ENCODE measurements around the gene CLDN20.
A peak's percentile ranks its signal among the peaks of the same experiment; 100 is the strongest.

The CLDN20 gene

DNA sequence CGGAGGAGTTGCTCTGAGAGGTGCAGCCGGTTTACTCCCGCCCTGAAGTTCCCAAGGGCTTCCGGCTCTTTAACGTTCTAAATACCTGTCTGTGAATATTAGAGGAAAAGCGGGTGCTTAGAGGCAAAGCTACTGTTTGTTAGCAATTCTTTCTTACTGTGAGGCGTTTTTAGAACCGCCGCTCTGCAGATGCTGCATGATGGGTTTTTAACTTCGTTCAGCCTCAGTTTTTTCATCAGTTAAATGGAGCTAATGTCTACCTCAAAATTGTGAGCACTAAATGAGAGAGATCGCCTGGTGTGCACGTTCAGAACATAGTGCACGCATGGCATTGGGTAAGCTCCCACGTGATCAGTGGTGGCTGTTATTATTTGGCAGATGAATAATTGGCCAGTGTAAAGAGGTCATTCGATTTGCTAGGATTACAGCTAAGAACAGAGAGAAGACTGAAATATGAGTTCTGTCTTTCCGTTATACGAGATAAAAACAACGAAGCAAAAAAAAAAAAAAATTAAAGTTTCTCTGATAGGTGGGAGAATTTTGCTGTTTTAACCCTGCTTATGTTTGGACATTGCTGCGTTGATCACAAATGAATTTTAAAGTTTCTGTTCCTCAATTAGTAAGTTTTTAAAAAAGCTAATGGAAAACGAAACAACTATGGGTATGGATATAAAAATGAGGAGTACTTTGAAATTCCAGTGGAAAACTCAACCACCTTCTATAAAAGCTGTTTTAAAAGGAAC lies 51.1 kb downstream of the CLDN20 start (continued):
- TF ChIP-seq, protein P1, sequence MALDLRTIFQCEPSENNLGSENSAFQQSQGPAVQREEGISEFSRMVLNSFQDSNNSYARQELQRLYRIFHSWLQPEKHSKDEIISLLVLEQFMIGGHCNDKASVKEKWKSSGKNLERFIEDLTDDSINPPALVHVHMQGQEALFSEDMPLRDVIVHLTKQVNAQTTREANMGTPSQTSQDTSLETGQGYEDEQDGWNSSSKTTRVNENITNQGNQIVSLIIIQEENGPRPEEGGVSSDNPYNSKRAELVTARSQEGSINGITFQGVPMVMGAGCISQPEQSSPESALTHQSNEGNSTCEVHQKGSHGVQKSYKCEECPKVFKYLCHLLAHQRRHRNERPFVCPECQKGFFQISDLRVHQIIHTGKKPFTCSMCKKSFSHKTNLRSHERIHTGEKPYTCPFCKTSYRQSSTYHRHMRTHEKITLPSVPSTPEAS (tag by site-specific recombination; IDR thresholded peaks at IDR 0.05) = peak; percentile 27; the same call in 1 of the 2 replicates
- no peak for TF ChIP-seq ZNF423 (tag by site-specific recombination; IDR thresholded peaks at IDR 0.05)
- no peak for TF ChIP-seq ZNF785 (tag by site-specific recombination; IDR thresholded peaks at IDR 0.05)
- TF ChIP-seq, protein P2, sequence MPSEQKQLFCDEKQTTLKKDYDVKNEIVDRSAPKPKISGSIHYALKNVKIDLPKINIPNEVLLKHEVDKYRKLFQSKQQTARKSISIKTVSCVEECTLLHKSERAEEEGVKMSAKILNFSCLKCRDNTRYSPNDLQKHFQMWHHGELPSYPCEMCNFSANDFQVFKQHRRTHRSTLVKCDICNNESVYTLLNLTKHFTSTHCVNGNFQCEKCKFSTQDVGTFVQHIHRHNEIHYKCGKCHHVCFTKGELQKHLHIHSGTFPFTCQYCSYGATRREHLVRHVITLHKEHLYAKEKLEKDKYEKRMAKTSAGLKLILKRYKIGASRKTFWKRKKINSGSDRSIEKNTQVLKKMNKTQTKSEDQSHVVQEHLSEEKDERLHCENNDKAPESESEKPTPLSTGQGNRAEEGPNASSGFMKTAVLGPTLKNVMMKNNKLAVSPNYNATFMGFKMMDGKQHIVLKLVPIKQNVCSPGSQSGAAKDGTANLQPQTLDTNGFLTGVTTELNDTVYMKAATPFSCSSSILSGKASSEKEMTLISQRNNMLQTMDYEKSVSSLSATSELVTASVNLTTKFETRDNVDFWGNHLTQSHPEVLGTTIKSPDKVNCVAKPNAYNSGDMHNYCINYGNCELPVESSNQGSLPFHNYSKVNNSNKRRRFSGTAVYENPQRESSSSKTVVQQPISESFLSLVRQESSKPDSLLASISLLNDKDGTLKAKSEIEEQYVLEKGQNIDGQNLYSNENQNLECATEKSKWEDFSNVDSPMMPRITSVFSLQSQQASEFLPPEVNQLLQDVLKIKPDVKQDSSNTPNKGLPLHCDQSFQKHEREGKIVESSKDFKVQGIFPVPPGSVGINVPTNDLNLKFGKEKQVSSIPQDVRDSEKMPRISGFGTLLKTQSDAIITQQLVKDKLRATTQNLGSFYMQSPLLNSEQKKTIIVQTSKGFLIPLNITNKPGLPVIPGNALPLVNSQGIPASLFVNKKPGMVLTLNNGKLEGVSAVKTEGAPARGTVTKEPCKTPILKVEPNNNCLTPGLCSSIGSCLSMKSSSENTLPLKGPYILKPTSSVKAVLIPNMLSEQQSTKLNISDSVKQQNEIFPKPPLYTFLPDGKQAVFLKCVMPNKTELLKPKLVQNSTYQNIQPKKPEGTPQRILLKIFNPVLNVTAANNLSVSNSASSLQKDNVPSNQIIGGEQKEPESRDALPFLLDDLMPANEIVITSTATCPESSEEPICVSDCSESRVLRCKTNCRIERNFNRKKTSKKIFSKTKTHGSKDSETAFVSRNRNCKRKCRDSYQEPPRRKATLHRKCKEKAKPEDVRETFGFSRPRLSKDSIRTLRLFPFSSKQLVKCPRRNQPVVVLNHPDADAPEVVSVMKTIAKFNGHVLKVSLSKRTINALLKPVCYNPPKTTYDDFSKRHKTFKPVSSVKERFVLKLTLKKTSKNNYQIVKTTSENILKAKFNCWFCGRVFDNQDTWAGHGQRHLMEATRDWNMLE (tag by site-specific recombination; conservative IDR thresholded peaks at IDR 0.05; ENCODE audit: low read depth) = peak; percentile 37; the same call in 1 of the 2 replicates
- TF ChIP-seq WT1 (tag by site-specific recombination; IDR thresholded peaks at IDR 0.05) = peak; percentile 34; the same call in 1 of the 2 replicates
- no peak for TF ChIP-seq ZNF221 (tag by site-specific recombination; IDR thresholded peaks at IDR 0.05; ENCODE audit: borderline replicate concordance)
- no peak for TF ChIP-seq ZNF302 (tag by site-specific recombination; IDR thresholded peaks at IDR 0.05; ENCODE audit: low read depth)
- TF ChIP-seq SETDB1 (IDR thresholded peaks at IDR 0.05; ENCODE audit: insufficient read length, low read length) = peak; percentile 75
- TF ChIP-seq YY1 (tag by site-specific recombination; IDR thresholded peaks at IDR 0.05) = 0 out of 2 replicates have a peak, but pooled peaks have one; percentile 23
- TF ChIP-seq ZNF76 (tag by site-specific recombination; IDR thresholded peaks at IDR 0.05; ENCODE audit: borderline replicate concordance, low read depth) = peak; percentile 27; the same call in 1 of the 2 replicates
- TF ChIP-seq, protein P3, sequence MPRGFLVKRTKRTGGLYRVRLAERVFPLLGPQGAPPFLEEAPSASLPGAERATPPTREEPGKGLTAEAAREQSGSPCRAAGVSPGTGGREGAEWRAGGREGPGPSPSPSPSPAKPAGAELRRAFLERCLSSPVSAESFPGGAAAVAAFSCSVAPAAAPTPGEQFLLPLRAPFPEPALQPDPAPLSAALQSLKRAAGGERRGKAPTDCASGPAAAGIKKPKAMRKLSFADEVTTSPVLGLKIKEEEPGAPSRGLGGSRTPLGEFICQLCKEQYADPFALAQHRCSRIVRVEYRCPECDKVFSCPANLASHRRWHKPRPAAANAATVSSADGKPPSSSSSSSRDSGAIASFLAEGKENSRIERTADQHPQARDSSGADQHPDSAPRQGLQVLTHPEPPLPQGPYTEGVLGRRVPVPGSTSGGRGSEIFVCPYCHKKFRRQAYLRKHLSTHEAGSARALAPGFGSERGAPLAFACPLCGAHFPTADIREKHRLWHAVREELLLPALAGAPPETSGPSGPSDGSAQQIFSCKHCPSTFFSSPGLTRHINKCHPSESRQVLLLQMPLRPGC (tag by site-specific recombination; IDR thresholded peaks at IDR 0.05) = peak; percentile 71; the same call in 1 of the 2 replicates
- no peak for TF ChIP-seq BCL11A (tag by site-specific recombination; IDR thresholded peaks at IDR 0.05; ENCODE audit: low read depth)
- no peak for TF ChIP-seq ZBTB21 (tag by site-specific recombination; IDR thresholded peaks at IDR 0.05)
- TF ChIP-seq ZNF600 (tag by site-specific recombination; IDR thresholded peaks at IDR 0.05) = peak; percentile 87
- TF ChIP-seq, protein P4, sequence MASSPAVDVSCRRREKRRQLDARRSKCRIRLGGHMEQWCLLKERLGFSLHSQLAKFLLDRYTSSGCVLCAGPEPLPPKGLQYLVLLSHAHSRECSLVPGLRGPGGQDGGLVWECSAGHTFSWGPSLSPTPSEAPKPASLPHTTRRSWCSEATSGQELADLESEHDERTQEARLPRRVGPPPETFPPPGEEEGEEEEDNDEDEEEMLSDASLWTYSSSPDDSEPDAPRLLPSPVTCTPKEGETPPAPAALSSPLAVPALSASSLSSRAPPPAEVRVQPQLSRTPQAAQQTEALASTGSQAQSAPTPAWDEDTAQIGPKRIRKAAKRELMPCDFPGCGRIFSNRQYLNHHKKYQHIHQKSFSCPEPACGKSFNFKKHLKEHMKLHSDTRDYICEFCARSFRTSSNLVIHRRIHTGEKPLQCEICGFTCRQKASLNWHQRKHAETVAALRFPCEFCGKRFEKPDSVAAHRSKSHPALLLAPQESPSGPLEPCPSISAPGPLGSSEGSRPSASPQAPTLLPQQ (tag by site-specific recombination; IDR thresholded peaks at IDR 0.05) = peak; percentile 70; the same call in 1 of the 2 replicates
- peak; percentile 83 for TF ChIP-seq ZNF324 (tag by site-specific recombination; IDR thresholded peaks at IDR 0.05)
- 0 out of 2 replicates have a peak, but pooled peaks have one; percentile 14 for TF ChIP-seq ZNF610 (tag by site-specific recombination; IDR thresholded peaks at IDR 0.05; ENCODE audit: borderline replicate concordance)
- peak; percentile 55 for TF ChIP-seq ZEB2 (tag by site-specific recombination; IDR thresholded peaks at IDR 0.05)
- peak; percentile 38 for TF ChIP-seq OSR2 (tag by site-specific recombination; IDR thresholded peaks at IDR 0.05)
- TF ChIP-seq, protein P5, sequence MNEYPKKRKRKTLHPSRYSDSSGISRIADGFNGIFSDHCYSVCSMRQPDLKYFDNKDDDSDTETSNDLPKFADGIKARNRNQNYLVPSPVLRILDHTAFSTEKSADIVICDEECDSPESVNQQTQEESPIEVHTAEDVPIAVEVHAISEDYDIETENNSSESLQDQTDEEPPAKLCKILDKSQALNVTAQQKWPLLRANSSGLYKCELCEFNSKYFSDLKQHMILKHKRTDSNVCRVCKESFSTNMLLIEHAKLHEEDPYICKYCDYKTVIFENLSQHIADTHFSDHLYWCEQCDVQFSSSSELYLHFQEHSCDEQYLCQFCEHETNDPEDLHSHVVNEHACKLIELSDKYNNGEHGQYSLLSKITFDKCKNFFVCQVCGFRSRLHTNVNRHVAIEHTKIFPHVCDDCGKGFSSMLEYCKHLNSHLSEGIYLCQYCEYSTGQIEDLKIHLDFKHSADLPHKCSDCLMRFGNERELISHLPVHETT (tag by site-specific recombination; IDR thresholded peaks at IDR 0.05) = peak; percentile 65; the same call in 1 of the 2 replicates
- TF ChIP-seq, protein P6, sequence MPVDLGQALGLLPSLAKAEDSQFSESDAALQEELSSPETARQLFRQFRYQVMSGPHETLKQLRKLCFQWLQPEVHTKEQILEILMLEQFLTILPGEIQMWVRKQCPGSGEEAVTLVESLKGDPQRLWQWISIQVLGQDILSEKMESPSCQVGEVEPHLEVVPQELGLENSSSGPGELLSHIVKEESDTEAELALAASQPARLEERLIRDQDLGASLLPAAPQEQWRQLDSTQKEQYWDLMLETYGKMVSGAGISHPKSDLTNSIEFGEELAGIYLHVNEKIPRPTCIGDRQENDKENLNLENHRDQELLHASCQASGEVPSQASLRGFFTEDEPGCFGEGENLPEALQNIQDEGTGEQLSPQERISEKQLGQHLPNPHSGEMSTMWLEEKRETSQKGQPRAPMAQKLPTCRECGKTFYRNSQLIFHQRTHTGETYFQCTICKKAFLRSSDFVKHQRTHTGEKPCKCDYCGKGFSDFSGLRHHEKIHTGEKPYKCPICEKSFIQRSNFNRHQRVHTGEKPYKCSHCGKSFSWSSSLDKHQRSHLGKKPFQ (tag by site-specific recombination; IDR thresholded peaks at IDR 0.05) = no peak; the same call in 1 of the 2 replicates
- peak; percentile 65 for TF ChIP-seq ZBTB17 (tag by site-specific recombination; IDR thresholded peaks at IDR 0.05)
- TF ChIP-seq TRIM28 (IDR thresholded peaks at IDR 0.05; ENCODE audit: borderline replicate concordance, low read length) = peak; percentile 83
- no peak for TF ChIP-seq ZNF529 (tag by site-specific recombination; IDR thresholded peaks at IDR 0.05; ENCODE audit: insufficient replicate concordance)
- TF ChIP-seq GLIS1 (tag by site-specific recombination; IDR thresholded peaks at IDR 0.05) = no peak
